ENCODE data around the gene TIAM2.

Gene TIAM2

DNA sequence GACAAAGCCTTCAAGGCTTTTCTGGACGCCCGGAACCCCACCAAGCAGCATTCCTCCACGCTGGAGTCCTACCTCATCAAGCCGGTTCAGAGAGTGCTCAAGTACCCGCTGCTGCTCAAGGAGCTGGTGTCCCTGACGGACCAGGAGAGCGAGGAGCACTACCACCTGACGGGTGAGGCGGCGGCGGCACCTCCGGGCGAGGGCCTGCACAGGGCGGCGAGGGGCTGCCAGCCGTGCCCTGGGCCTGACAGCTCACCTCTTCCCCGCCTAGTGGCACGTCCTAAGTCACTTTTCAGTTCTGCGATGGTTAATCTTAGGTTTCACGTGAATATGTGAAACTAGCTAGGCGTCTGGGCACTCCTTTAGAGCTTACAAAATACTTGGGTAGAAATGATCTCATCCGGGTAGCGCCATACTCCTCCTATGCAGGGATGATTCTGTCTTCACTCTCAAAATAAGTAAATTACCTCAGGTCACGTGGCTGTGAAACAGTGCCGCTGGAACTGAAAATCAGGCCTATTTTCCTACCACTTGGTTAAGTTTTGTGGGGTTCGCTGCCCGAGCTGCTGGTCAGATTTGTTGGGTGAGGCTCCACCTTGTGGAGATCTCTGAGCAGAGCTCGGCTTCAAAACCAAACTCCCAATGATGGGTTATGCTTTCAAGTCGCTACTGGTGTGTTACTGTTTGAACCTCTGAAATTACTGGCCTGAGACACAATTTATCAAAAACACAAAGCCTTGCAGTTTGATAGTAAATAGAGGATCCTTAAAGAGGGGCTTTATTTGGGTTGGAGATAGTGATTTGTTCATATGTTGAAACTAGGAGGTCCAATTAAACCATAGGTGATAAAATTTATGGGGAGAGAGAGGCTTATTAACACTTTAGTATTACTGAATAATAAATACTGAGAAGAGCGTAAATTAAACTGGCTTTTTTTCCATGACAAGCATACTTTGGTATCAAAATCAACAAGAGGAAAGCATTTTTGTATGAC lies 253.2 kb downstream of the TIAM2 start:
- H3K4me1 Mint-ChIP-seq (ENCODE audit: low read depth): no peaks in the 10 kb centered on the region
- no peak for DNase-seq (ENCODE audit: low spot score)
- H3K36me3 Mint-ChIP-seq (ENCODE audit: low read depth): peaks cover 16% of the 10 kb centered on the region
- no peaks in the 10 kb centered on the region for H3K27me3 Mint-ChIP-seq (ENCODE audit: low read depth)
- no peak overlapping the region for H3K4me3 Mint-ChIP-seq
- no peak overlapping the region for H3K27ac Mint-ChIP-seq
- no peaks in the 10 kb centered on the region for H3K9me3 Mint-ChIP-seq

GRCh38 chr6:155250701-155251381 lies 255.7 kb downstream of the TIAM2 start:
- no peak for DNase-seq (ENCODE audit: low spot score)
- no peaks in the 10 kb centered on the region for H3K4me1 Mint-ChIP-seq (ENCODE audit: low read depth)
- H3K27me3 Mint-ChIP-seq (ENCODE audit: low read depth): no peaks in the 10 kb centered on the region
- H3K4me3 Mint-ChIP-seq: no peak overlapping the region
- peaks cover 30% of the 10 kb centered on the region for H3K36me3 Mint-ChIP-seq (ENCODE audit: low read depth)
- H3K27ac Mint-ChIP-seq: no peak overlapping the region
- H3K9me3 Mint-ChIP-seq: no peaks in the 10 kb centered on the region

DNA sequence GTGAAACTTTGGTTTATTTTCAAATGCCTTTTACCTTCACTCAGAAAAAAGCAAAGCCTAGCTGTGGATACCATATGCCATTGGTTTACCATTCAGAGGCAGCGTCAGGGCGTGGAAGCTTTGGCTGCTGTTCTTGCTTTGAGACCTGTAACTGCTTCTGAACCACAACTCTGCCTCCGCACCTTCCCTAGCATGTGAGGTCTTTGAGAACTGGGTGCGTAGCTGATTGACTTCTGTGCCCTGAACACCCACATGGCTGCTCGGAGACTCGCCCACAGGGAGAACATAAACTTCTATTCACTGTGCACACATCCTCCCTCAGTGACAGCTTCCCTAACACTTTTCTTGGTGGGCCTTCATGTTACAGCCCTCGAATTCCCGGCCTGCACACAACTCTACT lies 257.5 kb downstream of the TIAM2 start:
- Mint-ChIP-seq H3K4me3 (no peak overlapping the region), H3K9me3 (no peaks in the 10 kb centered on the region), H3K36me3 (ENCODE audit: low read depth) (peaks cover 37% of the 10 kb centered on the region), H3K27ac (no peak overlapping the region), H3K27me3 (ENCODE audit: low read depth) (no peaks in the 10 kb centered on the region), H3K4me1 (ENCODE audit: low read depth) (no peaks in the 10 kb centered on the region)
- DNase-seq (ENCODE audit: low spot score): no peak

DNA sequence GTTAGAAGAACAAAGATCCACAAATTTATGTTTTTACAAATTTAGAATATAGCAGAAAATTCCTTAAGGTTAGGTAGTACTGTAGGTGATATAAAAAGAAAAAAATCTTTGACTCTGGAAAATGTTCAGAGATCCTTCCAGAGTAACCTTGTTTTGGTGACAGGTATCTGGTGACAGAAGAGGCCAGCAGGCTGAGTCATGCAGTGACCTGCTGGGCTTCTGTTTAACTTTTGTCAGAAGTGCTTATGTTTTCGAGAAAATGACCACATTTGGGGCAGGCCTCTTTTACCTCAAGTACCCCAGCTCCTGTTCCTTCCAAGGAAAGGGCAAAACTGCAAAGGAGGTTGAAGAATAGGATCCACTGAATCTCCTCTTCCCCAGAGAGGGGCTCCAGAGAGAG lies 258.2 kb downstream of the TIAM2 start:
- no peak for DNase-seq (ENCODE audit: low spot score)
- Mint-ChIP-seq H3K4me1 (ENCODE audit: low read depth) (no peaks in the 10 kb centered on the region), H3K9me3 (no peaks in the 10 kb centered on the region), H3K27ac (no peak overlapping the region), H3K27me3 (ENCODE audit: low read depth) (no peaks in the 10 kb centered on the region), H3K36me3 (ENCODE audit: low read depth) (peaks cover 39% of the 10 kb centered on the region), H3K4me3 (no peak overlapping the region)

DNA sequence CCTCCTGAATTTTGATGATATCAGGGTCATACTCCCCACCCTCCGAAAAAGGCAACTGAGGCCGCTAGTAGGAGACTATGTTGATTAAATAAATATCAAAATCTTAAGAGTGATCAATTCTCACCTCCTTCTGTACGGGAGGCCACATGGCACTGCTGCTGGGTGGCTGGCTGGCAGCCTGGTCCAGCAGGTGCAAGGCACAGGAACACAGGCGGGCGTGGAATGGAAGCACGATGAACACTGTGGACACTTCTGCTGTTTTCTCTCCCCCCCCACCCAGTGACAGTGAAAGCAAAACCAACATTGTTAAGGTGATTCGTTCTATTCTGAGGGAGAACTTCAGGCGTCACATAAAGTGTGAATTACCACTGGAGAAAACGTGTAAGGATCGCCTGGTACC lies 259.0 kb downstream of the TIAM2 start:
- H3K27me3 Mint-ChIP-seq (ENCODE audit: low read depth): no peaks in the 10 kb centered on the region

GRCh38 chr6:155256122-155256795 lies 261.1 kb downstream of the TIAM2 start:
- DNase-seq (ENCODE audit: low spot score): no peak
- H3K36me3 Mint-ChIP-seq (ENCODE audit: low read depth): peaks cover 30% of the 10 kb centered on the region
- peaks cover 3% of the 10 kb centered on the region for H3K4me1 Mint-ChIP-seq (ENCODE audit: low read depth)
- H3K27ac Mint-ChIP-seq: no peak overlapping the region
- no peak overlapping the region for H3K4me3 Mint-ChIP-seq
- no peaks in the 10 kb centered on the region for H3K27me3 Mint-ChIP-seq (ENCODE audit: low read depth)
- H3K9me3 Mint-ChIP-seq: no peaks in the 10 kb centered on the region

More for the DNA sequence above, 259.0 kb downstream of the TIAM2 start:
- peaks cover 36% of the 10 kb centered on the region for H3K36me3 Mint-ChIP-seq (ENCODE audit: low read depth)
- no peak overlapping the region for H3K27ac Mint-ChIP-seq
- no peak for DNase-seq (ENCODE audit: low spot score)
- no peak overlapping the region for H3K4me3 Mint-ChIP-seq
- no peaks in the 10 kb centered on the region for H3K9me3 Mint-ChIP-seq
- no peaks in the 10 kb centered on the region for H3K4me1 Mint-ChIP-seq (ENCODE audit: low read depth)

DNA sequence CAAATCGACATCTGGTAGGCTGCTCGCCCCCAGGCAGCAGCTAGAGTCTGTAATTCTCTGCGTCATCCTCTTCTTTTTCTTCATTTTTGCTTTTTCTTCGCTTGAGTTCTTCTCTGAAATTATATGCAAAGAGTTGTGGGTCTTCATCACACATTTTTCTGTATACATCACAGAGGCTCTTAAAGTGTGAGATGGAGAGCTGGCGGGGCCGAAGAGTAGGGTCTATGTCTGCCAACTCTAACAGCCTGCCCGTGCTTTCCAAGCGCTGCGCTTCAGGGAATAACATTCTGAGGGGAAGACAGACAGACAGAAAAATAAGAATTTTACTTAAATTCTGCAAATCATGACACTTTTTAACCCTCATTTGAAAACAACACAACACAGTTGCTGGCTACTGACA lies 262.7 kb downstream of the TIAM2 start:
- no peak overlapping the region for H3K4me3 Mint-ChIP-seq
- H3K4me1 Mint-ChIP-seq (ENCODE audit: low read depth): peaks cover 11% of the 10 kb centered on the region
- peaks cover 29% of the 10 kb centered on the region for H3K36me3 Mint-ChIP-seq (ENCODE audit: low read depth)
- no peak for DNase-seq (ENCODE audit: low spot score)
- no peak overlapping the region for H3K27ac Mint-ChIP-seq
- no peaks in the 10 kb centered on the region for H3K9me3 Mint-ChIP-seq
- no peaks in the 10 kb centered on the region for H3K27me3 Mint-ChIP-seq (ENCODE audit: low read depth)

- Mint-ChIP-seq H3K9me3 (no peaks in the 10 kb centered on the region), H3K27me3 (ENCODE audit: low read depth) (no peaks in the 10 kb centered on the region), H3K36me3 (ENCODE audit: low read depth) (peaks cover 29% of the 10 kb centered on the region), H3K27ac (no peak overlapping the region), H3K4me1 (ENCODE audit: low read depth) (peaks cover 11% of the 10 kb centered on the region), H3K4me3 (no peak overlapping the region)
- DNase-seq (ENCODE audit: low spot score): no peak
Measured at GRCh38 chr6:155259204-155259603, 264.1 kb downstream of the TIAM2 start.

DNA sequence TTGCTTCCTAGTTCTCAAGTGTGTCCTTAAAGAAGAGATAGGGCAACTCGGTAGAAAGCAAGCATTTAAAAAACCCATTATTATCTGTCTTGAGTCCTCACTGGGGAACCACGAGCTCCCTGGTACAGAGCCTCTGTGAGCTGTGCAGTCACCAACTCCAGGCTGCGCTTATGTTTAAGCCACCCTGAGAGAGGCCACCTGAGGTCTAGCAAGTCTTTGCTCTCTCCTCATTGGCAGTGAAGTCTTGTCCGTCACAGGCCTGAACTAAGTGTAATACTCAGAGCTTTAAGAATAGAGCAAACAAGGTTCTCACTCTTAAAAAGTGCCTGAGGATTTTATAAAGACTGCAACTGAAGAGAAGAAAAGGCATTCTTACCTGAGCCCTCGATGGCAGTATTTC lies 264.8 kb downstream of the TIAM2 start:
- H3K27ac Mint-ChIP-seq: no peak overlapping the region
- H3K36me3 Mint-ChIP-seq (ENCODE audit: low read depth): peaks cover 23% of the 10 kb centered on the region
- H3K4me1 Mint-ChIP-seq (ENCODE audit: low read depth): peaks cover 11% of the 10 kb centered on the region
- H3K9me3 Mint-ChIP-seq: no peaks in the 10 kb centered on the region
- H3K4me3 Mint-ChIP-seq: no peak overlapping the region
- no peaks in the 10 kb centered on the region for H3K27me3 Mint-ChIP-seq (ENCODE audit: low read depth)
- no peak for DNase-seq (ENCODE audit: low spot score)

- no peak overlapping the region for H3K27ac Mint-ChIP-seq
- no peak for DNase-seq (ENCODE audit: low spot score)
- no peaks in the 10 kb centered on the region for H3K27me3 Mint-ChIP-seq (ENCODE audit: low read depth)
- H3K4me1 Mint-ChIP-seq (ENCODE audit: low read depth): peaks cover 11% of the 10 kb centered on the region
- no peaks in the 10 kb centered on the region for H3K9me3 Mint-ChIP-seq
- no peak overlapping the region for H3K4me3 Mint-ChIP-seq
- H3K36me3 Mint-ChIP-seq (ENCODE audit: low read depth): peaks cover 19% of the 10 kb centered on the region
Measured at GRCh38 chr6:155260686-155261085, 265.6 kb downstream of the TIAM2 start.

DNA sequence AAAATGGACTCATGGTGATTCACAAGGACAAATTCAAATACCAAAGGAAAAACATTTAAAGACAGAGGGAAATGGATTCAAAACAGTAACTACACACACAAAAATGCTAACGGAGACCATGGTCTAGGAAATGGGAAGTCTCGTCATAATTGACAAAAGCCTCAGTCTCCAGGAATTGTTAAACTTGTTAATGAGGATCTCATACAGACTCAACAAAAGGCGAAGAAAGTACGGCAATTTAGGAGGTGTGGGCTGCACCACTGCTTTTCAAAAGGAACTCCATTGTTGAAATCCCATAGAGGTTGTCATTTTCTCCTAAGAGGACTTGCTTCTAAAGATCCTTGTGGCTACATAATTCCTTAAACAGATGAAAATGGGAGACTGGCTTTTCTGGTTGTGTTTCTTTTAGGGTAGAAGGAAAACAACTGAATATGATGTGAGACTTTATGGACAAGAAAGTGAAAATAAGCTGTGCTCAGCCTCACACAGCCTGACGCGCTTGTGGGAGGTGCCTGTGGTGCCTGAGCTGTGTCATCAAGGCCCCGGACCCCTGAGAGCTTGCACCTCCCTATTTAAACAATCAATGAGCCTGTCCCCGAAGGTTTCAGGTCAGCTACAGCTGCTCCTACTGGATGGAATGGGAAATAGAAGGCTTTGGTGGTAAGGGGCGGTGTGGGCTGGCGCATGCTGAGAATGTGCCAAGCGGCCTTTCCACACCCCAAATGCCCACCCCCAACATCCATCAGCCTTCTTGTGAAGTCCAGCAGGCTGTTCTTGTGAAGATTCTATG lies 266.2 kb downstream of the TIAM2 start:
- Mint-ChIP-seq H3K36me3 (ENCODE audit: low read depth) (peaks cover 19% of the 10 kb centered on the region), H3K4me3 (no peak overlapping the region), H3K9me3 (no peaks in the 10 kb centered on the region), H3K27ac (peak overlapping the region; percentile 31), H3K4me1 (ENCODE audit: low read depth) (peaks cover 11% of the 10 kb centered on the region), H3K27me3 (ENCODE audit: low read depth) (no peaks in the 10 kb centered on the region)
- no peak for DNase-seq (ENCODE audit: low spot score)

DNA sequence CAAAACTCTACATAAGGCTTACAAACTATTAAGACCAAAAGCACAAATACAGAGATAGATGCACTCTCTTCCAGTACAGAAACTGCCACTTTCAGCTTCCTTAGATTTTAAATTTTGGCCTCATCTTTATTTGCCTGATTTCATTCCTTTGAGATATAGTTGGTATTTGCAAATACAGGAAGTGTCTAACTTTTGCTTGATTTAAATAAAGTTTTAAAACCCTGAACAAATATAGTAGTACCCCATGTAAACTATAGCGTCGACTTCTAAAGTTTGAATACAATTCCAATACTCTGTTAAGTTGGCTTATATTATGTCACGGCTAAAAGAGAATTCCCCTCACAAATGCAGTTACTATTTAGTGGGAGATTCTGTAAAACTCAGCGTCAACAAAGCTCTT lies 267.5 kb downstream of the TIAM2 start:
- Mint-ChIP-seq H3K27ac (no peak overlapping the region), H3K36me3 (ENCODE audit: low read depth) (peaks cover 18% of the 10 kb centered on the region), H3K27me3 (ENCODE audit: low read depth) (no peaks in the 10 kb centered on the region), H3K9me3 (no peaks in the 10 kb centered on the region), H3K4me1 (ENCODE audit: low read depth) (peaks cover 11% of the 10 kb centered on the region), H3K4me3 (no peak overlapping the region)
- no peak for DNase-seq (ENCODE audit: low spot score)

DNA sequence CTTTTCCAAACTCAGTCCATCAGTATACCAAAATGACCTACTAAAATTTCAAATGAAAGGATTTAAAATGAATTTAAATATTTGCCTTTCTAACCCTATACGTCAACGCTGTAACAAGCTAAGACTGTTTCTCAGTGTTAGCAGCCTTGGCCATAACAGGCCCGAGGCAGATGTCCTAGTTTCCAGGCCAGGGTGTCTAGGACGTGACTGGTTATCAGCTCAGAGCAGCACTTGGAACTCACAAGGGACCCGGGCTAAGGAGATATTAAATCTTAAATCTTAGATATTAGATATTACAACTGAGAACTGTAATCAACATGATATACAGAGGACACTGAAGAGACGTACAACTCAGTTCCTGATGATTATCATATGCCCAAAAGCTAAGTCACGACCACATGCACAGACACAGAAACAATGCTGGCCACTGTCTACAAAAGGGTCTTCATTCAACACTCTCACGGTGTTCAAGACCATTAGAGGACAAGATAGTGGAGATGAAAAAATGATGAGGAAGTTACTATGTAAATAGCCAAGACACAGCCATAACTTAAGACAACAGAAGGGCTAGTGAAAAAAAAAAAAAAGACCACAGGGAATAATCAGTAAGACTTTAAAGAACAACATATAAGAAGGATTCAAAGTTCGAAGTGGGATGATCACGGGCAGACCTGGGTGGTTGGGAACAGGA lies 268.4 kb downstream of the TIAM2 start, which contains the start of gene CLDN20:
TSS of gene CLDN20 (plus strand) at position 641 of the 691 bp plus-strand sequence. CDS start 11,707 bp downstream, outside the sequence.
- DNase-seq (ENCODE audit: low spot score): no peak
- Mint-ChIP-seq H3K27me3 (ENCODE audit: low read depth) (no peaks in the 10 kb centered on the region), H3K4me3 (no peak within 1 kb of the TSS), H3K9me3 (no peaks in the 10 kb centered on the region), H3K4me1 (ENCODE audit: low read depth) (peaks cover 15% of the 10 kb centered on the region), H3K36me3 (ENCODE audit: low read depth) (peaks cover 17% of the 10 kb centered on the region), H3K27ac (no peak within 1 kb of the TSS)
